Fibroblast of pulmonary artery (primary cell): ENCODE data around the gene CEP78.

ENCODE experiments used
- DNase-seq: peaks from one replicate; pipeline ENCODE4 v3.0.0-alpha.2; 2010; ENCODE audit warnings: low read depth
- H3K4me3 ChIP-seq: replicated peaks from 2 replicates; pipeline ENCODE4 v1.5.1; 2011; ENCODE audit warnings: low read depth, mild to moderate bottlenecking, control low read depth, low read length, moderate library complexity
- CTCF ChIP-seq: IDR thresholded peaks from 2 replicates; pipeline ENCODE4 v1.5.1; 2011; ENCODE audit warnings: mild to moderate bottlenecking, control low read depth, low read length, inconsistent platforms; ENCODE audit errors: missing control alignments

CEP78 gene

GRCh38 chr9:78234810-78235209 lies 1.1 kb upstream of the CEP78 start:
- DNase-seq, result peak; percentile 63
- H3K4me3 ChIP-seq, result peak overlapping the region; percentile 66
- TF ChIP-seq CTCF, result no peak

- no peak for TF ChIP-seq CTCF
- H3K4me3 ChIP-seq, result peak overlapping the region; percentile 66
- peak; percentile 42 for DNase-seq
Observed at GRCh38 chr9:78235256-78235761, 566 bp upstream of the CEP78 start.

- DNase-seq, result peak; percentile 7
- no peak for TF ChIP-seq CTCF
Observed at GRCh38 chr9:78236551-78236910, 656 bp downstream of the CEP78 start.

GRCh38 chr9:78238046-78239038 lies 2.5 kb downstream of the CEP78 start:
- TF ChIP-seq CTCF, result no peak

More at GRCh38 chr9:78236551-78236910, 656 bp downstream of the CEP78 start:
- peak overlapping the region; percentile 66 for H3K4me3 ChIP-seq

GRCh38 chr9:78239506-78239905 lies 3.6 kb downstream of the CEP78 start:
- no peak for DNase-seq
- no peak overlapping the region for H3K4me3 ChIP-seq
- peak; percentile 29 for TF ChIP-seq CTCF

More at GRCh38 chr9:78238046-78239038, 2.5 kb downstream of the CEP78 start:
- no peak for DNase-seq
- no peak overlapping the region for H3K4me3 ChIP-seq

GRCh38 chr9:78242041-78242440 lies 6.2 kb downstream of the CEP78 start:
- TF ChIP-seq CTCF, result no peak
- DNase-seq, result no peak
- H3K4me3 ChIP-seq, result no peak overlapping the region
